Progenitor cell of endocrine pancreas (in vitro differentiated cells): Measurements from ENCODE around the gene MFSD8. TPM values are rescaled to one million over a fixed set of nuclear protein-coding genes. Genes with fewer than 3 reads are reported as not detected.

Experiments used
- DNase-seq: peaks from one replicate; pipeline ENCODE4 v3.0.0; 2021; ENCODE audit warnings: low spot score; ENCODE audit not compliant: unreplicated experiment
- H3K27ac Mint-ChIP-seq: 2 replicates; pipeline ENCODE4 v1.8.0; 2021; ENCODE audit warnings: mild to moderate bottlenecking, moderate library complexity, mixed read lengths
- H3K27me3 Mint-ChIP-seq: 2 replicates; pipeline ENCODE4 v1.8.0; 2021; ENCODE audit warnings: mixed read lengths
- H3K36me3 Mint-ChIP-seq: 2 replicates; pipeline ENCODE4 v1.8.0; 2022; ENCODE audit warnings: mixed read lengths; ENCODE audit not compliant: insufficient read depth
- H3K4me1 Mint-ChIP-seq: 2 replicates; pipeline ENCODE4 v1.8.0; 2021; ENCODE audit warnings: low read depth, mixed read lengths
- H3K4me3 Mint-ChIP-seq: 2 replicates; pipeline ENCODE4 v1.8.0; 2021; ENCODE audit warnings: low read depth, mild to moderate bottlenecking, moderate library complexity, mixed read lengths
- H3K9me3 Mint-ChIP-seq: 2 replicates; pipeline ENCODE4 v1.8.0; 2021; ENCODE audit warnings: low read depth, mixed read lengths
- total RNA-seq: library from RNA; stranded (reverse); gene quantifications from 2 replicates; pipeline ENCODE4 v1.2.1, GENCODE V29; 2021
- TF ChIP-seq, protein P1 (sequence below): fragments of 200-600 bp; sonication (generic); IDR thresholded peaks from one replicate; pipeline ENCODE4 v1.5.0; 2021; ENCODE audit warnings: antibody characterized with exemption, mild to moderate bottlenecking; ENCODE audit not compliant: unreplicated experiment

MFSD8 gene
- total RNA-seq, 1 donor from 2014 or later, result 28.7 TPM

- H3K36me3 Mint-ChIP-seq, result peaks cover 39% of the 10 kb centered on the region
- TF ChIP-seq, protein P1, sequence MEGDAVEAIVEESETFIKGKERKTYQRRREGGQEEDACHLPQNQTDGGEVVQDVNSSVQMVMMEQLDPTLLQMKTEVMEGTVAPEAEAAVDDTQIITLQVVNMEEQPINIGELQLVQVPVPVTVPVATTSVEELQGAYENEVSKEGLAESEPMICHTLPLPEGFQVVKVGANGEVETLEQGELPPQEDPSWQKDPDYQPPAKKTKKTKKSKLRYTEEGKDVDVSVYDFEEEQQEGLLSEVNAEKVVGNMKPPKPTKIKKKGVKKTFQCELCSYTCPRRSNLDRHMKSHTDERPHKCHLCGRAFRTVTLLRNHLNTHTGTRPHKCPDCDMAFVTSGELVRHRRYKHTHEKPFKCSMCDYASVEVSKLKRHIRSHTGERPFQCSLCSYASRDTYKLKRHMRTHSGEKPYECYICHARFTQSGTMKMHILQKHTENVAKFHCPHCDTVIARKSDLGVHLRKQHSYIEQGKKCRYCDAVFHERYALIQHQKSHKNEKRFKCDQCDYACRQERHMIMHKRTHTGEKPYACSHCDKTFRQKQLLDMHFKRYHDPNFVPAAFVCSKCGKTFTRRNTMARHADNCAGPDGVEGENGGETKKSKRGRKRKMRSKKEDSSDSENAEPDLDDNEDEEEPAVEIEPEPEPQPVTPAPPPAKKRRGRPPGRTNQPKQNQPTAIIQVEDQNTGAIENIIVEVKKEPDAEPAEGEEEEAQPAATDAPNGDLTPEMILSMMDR, result no peak
Measured at GRCh38 chr4:127995776-127996175, 30.8 kb upstream of the MFSD8 start.

GRCh38 chr4:127993151-127993550 lies 28.2 kb upstream of the MFSD8 start:
- Mint-ChIP-seq H3K36me3 (peaks cover 30% of the 10 kb centered on the region), H3K27me3 (no peaks in the 10 kb centered on the region), H3K27ac (no peak overlapping the region), H3K9me3 (peaks cover 6% of the 10 kb centered on the region), H3K4me1 (no peaks in the 10 kb centered on the region), H3K4me3 (no peak overlapping the region)
- no peak for DNase-seq
- TF ChIP-seq, protein P1, result no peak

More at GRCh38 chr4:127995776-127996175, 30.8 kb upstream of the MFSD8 start:
- no peaks in the 10 kb centered on the region for H3K27me3 Mint-ChIP-seq
- no peak for DNase-seq
- H3K4me3 Mint-ChIP-seq, result no peak overlapping the region
- H3K9me3 Mint-ChIP-seq, result peaks cover 16% of the 10 kb centered on the region
- H3K4me1 Mint-ChIP-seq, result no peaks in the 10 kb centered on the region
- no peak overlapping the region for H3K27ac Mint-ChIP-seq

DNA sequence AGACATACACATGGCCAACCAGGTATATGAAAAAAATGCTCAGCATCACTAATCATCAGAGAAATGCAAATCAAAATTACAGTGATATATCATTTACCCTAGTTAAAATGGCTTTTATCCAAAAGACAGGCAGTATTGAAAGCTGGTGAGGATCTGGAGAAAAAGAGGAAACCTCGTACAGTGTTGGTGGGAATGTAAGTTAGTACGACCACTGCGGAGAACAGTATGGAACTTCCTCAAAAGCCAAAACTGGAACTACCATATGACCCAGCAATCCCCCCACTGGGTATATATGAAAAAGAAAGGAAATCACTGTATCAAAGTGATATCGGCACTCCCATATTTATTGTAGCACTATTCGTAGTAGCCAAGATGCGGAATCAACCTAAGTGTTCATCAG lies 23.7 kb upstream of the MFSD8 start:
- Mint-ChIP-seq H3K4me1 (no peaks in the 10 kb centered on the region), H3K27ac (no peak overlapping the region), H3K36me3 (peaks cover 12% of the 10 kb centered on the region), H3K4me3 (no peak overlapping the region), H3K27me3 (no peaks in the 10 kb centered on the region), H3K9me3 (no peaks in the 10 kb centered on the region)
- DNase-seq, result no peak
- TF ChIP-seq, protein P1, result no peak

DNA sequence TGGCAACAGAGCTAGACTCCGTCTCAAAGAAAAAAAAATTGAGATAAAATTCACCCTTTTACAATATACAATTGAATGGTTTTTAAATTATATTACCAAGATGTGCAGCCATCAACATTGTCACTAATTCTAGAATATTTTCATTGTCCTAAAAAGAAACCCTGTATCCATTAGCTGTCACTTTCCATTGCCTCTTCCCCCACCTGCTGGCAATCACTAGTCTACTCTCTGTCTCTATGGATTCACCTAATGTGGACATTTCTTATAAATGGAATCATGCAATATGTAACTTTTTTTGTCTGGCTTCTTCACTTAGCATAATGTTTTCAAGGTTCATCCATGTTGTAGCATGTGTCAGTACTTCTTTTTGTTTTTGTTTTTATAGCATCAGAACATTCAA lies 21.0 kb upstream of the MFSD8 start:
- no peaks in the 10 kb centered on the region for H3K9me3 Mint-ChIP-seq
- peaks cover 10% of the 10 kb centered on the region for H3K36me3 Mint-ChIP-seq
- no peaks in the 10 kb centered on the region for H3K4me1 Mint-ChIP-seq

GRCh38 chr4:127982445-127982844 lies 17.5 kb upstream of the MFSD8 start:
- Mint-ChIP-seq H3K36me3 (peaks cover 14% of the 10 kb centered on the region), H3K27me3 (no peaks in the 10 kb centered on the region), H3K4me3 (no peak overlapping the region), H3K27ac (no peak overlapping the region), H3K4me1 (no peaks in the 10 kb centered on the region), H3K9me3 (no peaks in the 10 kb centered on the region)
- no peak for DNase-seq
- TF ChIP-seq, protein P1, result no peak

More for the DNA sequence above, 21.0 kb upstream of the MFSD8 start:
- Mint-ChIP-seq H3K4me3 (no peak overlapping the region), H3K27ac (no peak overlapping the region), H3K27me3 (no peaks in the 10 kb centered on the region)
- TF ChIP-seq, protein P1, result no peak
- no peak for DNase-seq
